SU-DHL-6 (cell line): ENCODE results near the gene TNIK.

Experiments
- H2AFZ ChIP-seq: fragments of 200-600 bp; sonication (generic); 2 replicates; pipeline ENCODE4 v1.6.1; 2014; ENCODE audit warnings: low read depth, mild to moderate bottlenecking, moderate library complexity, mixed read lengths, antibody characterized with exemption, low read length; ENCODE audit not compliant: severe bottlenecking
- H3F3A ChIP-seq: fragments of 200-600 bp; shearing (Covaris generic); 2 replicates; pipeline ENCODE4 v1.6.0; 2016; ENCODE audit warnings: antibody characterized with exemption, mild to moderate bottlenecking; ENCODE audit not compliant: insufficient read depth
- H3K27ac ChIP-seq: fragments of 200-600 bp; sonication (generic); 2 replicates; pipeline ENCODE4 v1.5.1; 2016; ENCODE audit warnings: low read depth, mild to moderate bottlenecking, low read length, moderate library complexity, mixed read lengths
- H3K27me3 ChIP-seq: fragments of 200-600 bp; sonication (generic), shearing (Covaris generic); 2 replicates; pipeline ENCODE4 v1.6.0; 2014; ENCODE audit warnings: mild to moderate bottlenecking, low read length
- H3K36me3 ChIP-seq: fragments of 200-600 bp; sonication (generic); 2 replicates; pipeline ENCODE4 v1.6.1; 2014; ENCODE audit warnings: mild to moderate bottlenecking, low read length, mixed read lengths
- H3K4me2 ChIP-seq: fragments of 300-600, 200-600 bp; shearing (Covaris generic), sonication (generic); 2 replicates; pipeline ENCODE4 v1.6.0; 2014; ENCODE audit warnings: low read length, low read depth, mild to moderate bottlenecking; ENCODE audit not compliant: poor library complexity, severe bottlenecking
- H3K4me3 ChIP-seq: fragments of 200-600 bp; sonication (generic); 2 replicates; pipeline ENCODE4 v1.5.1; 2014; ENCODE audit warnings: antibody characterized with exemption, low read length, mild to moderate bottlenecking, mixed read lengths; ENCODE audit not compliant: insufficient read depth, poor library complexity, severe bottlenecking
- H3K79me2 ChIP-seq: fragments of 200-600 bp; sonication (generic); 2 replicates; pipeline ENCODE4 v1.6.1; 2014; ENCODE audit warnings: mild to moderate bottlenecking, low read length, moderate library complexity; ENCODE audit not compliant: insufficient read depth
- H3K9ac ChIP-seq: fragments of 200-600 bp; sonication (generic); 2 replicates; pipeline ENCODE4 v1.7.0; 2014; ENCODE audit warnings: mild to moderate bottlenecking, low read length
- H3K9me2 ChIP-seq: fragments of 200-600 bp; sonication (generic); replicated peaks from 2 replicates; pipeline ENCODE4 v1.6.1; 2014; ENCODE audit warnings: low read length; ENCODE audit not compliant: insufficient read depth
- H3K9me3 ChIP-seq: fragments of 200-600 bp; sonication (generic); 2 replicates; pipeline ENCODE4 v1.6.1; 2014; ENCODE audit warnings: low read length, mixed read lengths; ENCODE audit not compliant: insufficient read depth
- H4K20me1 ChIP-seq: fragments of 200-600 bp; sonication (generic); 2 replicates; pipeline ENCODE4 v1.6.1; 2014; ENCODE audit warnings: low read depth, mild to moderate bottlenecking, antibody characterized with exemption, low read length, moderate library complexity, mixed read lengths
- EZH2phosphoT487 ChIP-seq: fragments of 200-600 bp; sonication (generic), shearing (Covaris generic); conservative IDR thresholded peaks from 2 replicates; pipeline ENCODE4 v1.6.1; 2018; ENCODE audit warnings: mild to moderate bottlenecking, antibody characterized with exemption, low read length, moderate library complexity, mixed read lengths
- TF ChIP-seq, protein P1 (sequence below): fragments of 200-600 bp; sonication (generic); IDR thresholded peaks from one replicate; pipeline ENCODE4 v1.5.1; 2017; ENCODE audit warnings: antibody characterized with exemption, mild to moderate bottlenecking, low read length, moderate library complexity; ENCODE audit not compliant: insufficient read depth, poor library complexity, severe bottlenecking

TNIK gene

DNA sequence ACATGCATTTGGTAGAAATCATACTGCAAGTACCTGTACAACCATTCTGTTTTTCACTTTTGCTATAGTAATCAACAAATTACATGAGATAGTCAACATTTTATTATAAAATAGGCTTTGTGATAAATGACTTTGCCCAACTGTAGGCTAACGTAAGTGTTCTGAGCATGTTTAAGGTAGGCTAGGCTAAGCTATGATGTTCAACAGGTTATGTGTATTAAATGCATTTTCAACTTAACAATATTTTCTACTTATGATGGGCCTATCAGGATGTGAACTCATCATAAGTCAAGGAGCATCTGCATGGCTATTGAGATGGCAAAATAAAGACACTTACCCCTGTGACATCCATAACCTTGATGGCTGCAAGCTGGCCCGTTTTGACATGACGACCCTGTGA is 232.4 kb downstream of the TNIK start:
- Histone ChIP-seq H4K20me1 (no peaks in the 10 kb centered on the region), H3K9me3 (no peaks in the 10 kb centered on the region), H3K4me3 (no peak overlapping the region), H3K9ac (no peak overlapping the region), H3F3A (no peaks in the 10 kb centered on the region), H3K79me2 (no peaks in the 10 kb centered on the region), H3K27me3 (no peaks in the 10 kb centered on the region), H3K27ac (no peak overlapping the region), H3K4me2 (no peak overlapping the region), H3K9me2 (no peaks in the 10 kb centered on the region), H2AFZ (no peak overlapping the region), H3K36me3 (no peaks in the 10 kb centered on the region)
- no peak for TF ChIP-seq EZH2phosphoT487
- TF ChIP-seq, protein P1, sequence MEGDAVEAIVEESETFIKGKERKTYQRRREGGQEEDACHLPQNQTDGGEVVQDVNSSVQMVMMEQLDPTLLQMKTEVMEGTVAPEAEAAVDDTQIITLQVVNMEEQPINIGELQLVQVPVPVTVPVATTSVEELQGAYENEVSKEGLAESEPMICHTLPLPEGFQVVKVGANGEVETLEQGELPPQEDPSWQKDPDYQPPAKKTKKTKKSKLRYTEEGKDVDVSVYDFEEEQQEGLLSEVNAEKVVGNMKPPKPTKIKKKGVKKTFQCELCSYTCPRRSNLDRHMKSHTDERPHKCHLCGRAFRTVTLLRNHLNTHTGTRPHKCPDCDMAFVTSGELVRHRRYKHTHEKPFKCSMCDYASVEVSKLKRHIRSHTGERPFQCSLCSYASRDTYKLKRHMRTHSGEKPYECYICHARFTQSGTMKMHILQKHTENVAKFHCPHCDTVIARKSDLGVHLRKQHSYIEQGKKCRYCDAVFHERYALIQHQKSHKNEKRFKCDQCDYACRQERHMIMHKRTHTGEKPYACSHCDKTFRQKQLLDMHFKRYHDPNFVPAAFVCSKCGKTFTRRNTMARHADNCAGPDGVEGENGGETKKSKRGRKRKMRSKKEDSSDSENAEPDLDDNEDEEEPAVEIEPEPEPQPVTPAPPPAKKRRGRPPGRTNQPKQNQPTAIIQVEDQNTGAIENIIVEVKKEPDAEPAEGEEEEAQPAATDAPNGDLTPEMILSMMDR, result no peak

DNA sequence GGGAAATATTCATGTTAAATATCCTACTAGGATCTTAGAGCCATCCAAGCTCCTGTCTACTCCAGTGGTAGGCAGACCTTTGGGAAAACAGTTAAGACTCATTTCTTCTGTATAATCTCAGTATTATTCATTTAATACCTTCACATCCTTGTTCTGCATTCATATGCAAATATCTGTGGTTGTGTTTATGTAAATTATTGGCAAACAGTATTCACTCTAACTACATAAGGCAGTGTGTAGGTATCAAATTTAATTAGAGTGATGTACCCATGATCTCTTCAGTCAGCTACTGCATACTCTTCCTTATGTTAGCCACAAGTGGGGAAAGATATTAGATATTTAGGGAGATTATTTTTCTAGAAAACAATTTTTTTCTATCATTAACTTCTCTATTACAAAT is 232.8 kb downstream of the TNIK start:
- Histone ChIP-seq H3K9ac (no peak overlapping the region), H3K9me2 (no peaks in the 10 kb centered on the region), H2AFZ (no peak overlapping the region), H3K4me3 (no peak overlapping the region), H3K36me3 (no peaks in the 10 kb centered on the region), H3K9me3 (no peaks in the 10 kb centered on the region), H3K4me2 (no peak overlapping the region), H3K27me3 (no peaks in the 10 kb centered on the region), H4K20me1 (no peaks in the 10 kb centered on the region), H3F3A (no peaks in the 10 kb centered on the region), H3K27ac (no peak overlapping the region), H3K79me2 (no peaks in the 10 kb centered on the region)
- TF ChIP-seq, protein P1, result no peak
- no peak for TF ChIP-seq EZH2phosphoT487

GRCh38 chr3:171226794-171227193 is 233.4 kb downstream of the TNIK start:
- no peak overlapping the region for H3K4me2 ChIP-seq
- H3K9me3 ChIP-seq, result no peaks in the 10 kb centered on the region
- H3F3A ChIP-seq, result no peaks in the 10 kb centered on the region
- H3K9ac ChIP-seq, result no peak overlapping the region
- H2AFZ ChIP-seq, result no peak overlapping the region
- no peaks in the 10 kb centered on the region for H3K27me3 ChIP-seq
- H3K9me2 ChIP-seq, result no peaks in the 10 kb centered on the region
- H3K36me3 ChIP-seq, result no peaks in the 10 kb centered on the region
- H4K20me1 ChIP-seq, result no peaks in the 10 kb centered on the region
- no peak for TF ChIP-seq EZH2phosphoT487
- TF ChIP-seq, protein P1, result no peak
- no peak overlapping the region for H3K4me3 ChIP-seq
- H3K27ac ChIP-seq, result no peak overlapping the region
- no peaks in the 10 kb centered on the region for H3K79me2 ChIP-seq
